Sigmoid colon (tissue), 7 donors: ENCODE results near the gene PDE2A. TPM values are rescaled to one million over a fixed set of nuclear protein-coding genes. Genes with fewer than 3 reads are reported as not detected.

Experiments used
- DNase-seq: peaks from one replicate; pipeline ENCODE4 v3.0.0-alpha.2; 2019
- H3K27ac ChIP-seq, 4 donors: fragments of 200-600 bp; sonication (generic); one replicate each; pipeline ENCODE4 v1.5.1; 2016 to 2019; ENCODE audit warnings: mild to moderate bottlenecking in 1 of 4
- H3K27me3 ChIP-seq, 3 donors: fragments of 200-600 bp; sonication (generic); one replicate each; pipeline ENCODE4 v1.5.1; 2019; ENCODE audit warnings: mild to moderate bottlenecking in 1 of 3
- H3K36me3 ChIP-seq, 4 donors: fragments of 200-600 bp; sonication (generic); one replicate each; pipeline ENCODE4 v1.5.1; 2016 to 2019
- H3K4me1 ChIP-seq, 4 donors: fragments of 200-600 bp; sonication (generic); one replicate each; pipeline ENCODE4 v1.5.1; 2017 to 2019
- H3K4me3 ChIP-seq, 4 donors: fragments of 200-600 bp; sonication (generic); one replicate each; pipeline ENCODE4 v1.5.1; 2017 to 2019; ENCODE audit warnings: mild to moderate bottlenecking in 2 of 4, moderate library complexity in 1 of 4
- H3K9me3 ChIP-seq, 4 donors: fragments of 200-600 bp in 3 of 4; sonication (generic) in 3 of 4; one replicate each; pipeline versions ENCODE4 v1.5.1 to v1.6.1; 2013 to 2019
- CTCF ChIP-seq, 4 experiments: fragments of 450-650 bp in 3 of 4; fragments of 200-600 bp in 1 of 4; IDR thresholded peaks; one replicate each; pipeline ENCODE4 v1.5.1; 2016 to 2019; ENCODE audit warnings: antibody characterized with exemption in 4 of 4, mild to moderate bottlenecking in 3 of 4, moderate library complexity in 2 of 4
- EP300 ChIP-seq, 4 donors: sonication (generic); formaldehyde crosslinking; IDR thresholded peaks; one replicate each; pipeline ENCODE4 v1.6.1; 2017; ENCODE audit warnings: antibody characterized with exemption in 4 of 4
- POLR2A ChIP-seq, 2 donors: fragments of 450-650 bp; IDR thresholded peaks; one replicate each; pipeline ENCODE4 v1.6.1; 2016; ENCODE audit warnings: antibody characterized with exemption in 2 of 2, mild to moderate bottlenecking in 2 of 2, moderate library complexity in 2 of 2
- POLR2AphosphoS5 ChIP-seq, 4 donors: sonication (generic); formaldehyde crosslinking; IDR thresholded peaks; one replicate each; pipeline ENCODE4 v1.6.1; 2017; ENCODE audit warnings: antibody characterized with exemption in 4 of 4
- WGBS, 2 donors: extraction: QIAGEN DNeasy Blood & Tissue Kit; methylation state at CpG; one replicate each; pipeline ENCODE4 v1.1.7; 2013; 5-methylcytosine and 5-hydroxymethylcytosine counted together
- intact Hi-C: fragments of 100-400 bp; cut with DNase I; formaldehyde crosslinking; loops from one replicate; pipeline ENCODE4 v1.15.1; 2023
- polyA plus RNA-seq, 3 donors: library from polyadenylated mRNA; stranded (reverse); fragments of 200-250 nt; gene quantifications; one replicate each; pipeline ENCODE4 v1.2.3, GENCODE V29; 2013
- total RNA-seq, 4 donors: library from RNA; depleted of rRNA; stranded (reverse); fragments of >200 nt; gene quantifications; one replicate each; pipeline ENCODE4 v1.1.0, GENCODE V29; 2016
- donor health status: healthy with polysubstance abuse.
- donor health status: Bipolar disorder and iron deficiency.
- donor health status: healthy.

Gene PDE2A
- total and polyA plus RNA-seq, 7 donors = 1.8 to 75.1 (median 48.9) TPM

GRCh38 chr11:72598466-72598865, 75.8 kb downstream of the PDE2A start:
- no peak for DNase-seq
- no peaks in the 10 kb centered on the region for H3K9me3 ChIP-seq
- no peak overlapping the region for H3K4me3 ChIP-seq
- peaks cover 0 to 8% (median 3%) of the 10 kb centered on the region in 4 donors for H3K4me1 ChIP-seq
- WGBS, 2 donors = 65 to 67% methylated on average over 6 of the region's 6 CpGs
- H3K27me3 ChIP-seq = no peaks in the 10 kb centered on the region
- H3K36me3 ChIP-seq = peaks cover 0 to 11% (median 0%) of the 10 kb centered on the region in 4 donors
- TF ChIP-seq POLR2AphosphoS5 (IDR thresholded peaks at IDR 0.05) = no peak
- TF ChIP-seq CTCF (IDR thresholded peaks at IDR 0.05) = no peak
- no peak for TF ChIP-seq POLR2A (IDR thresholded peaks at IDR 0.05)
- no peak for TF ChIP-seq EP300 (IDR thresholded peaks at IDR 0.05)
- intact Hi-C loops = no loop called here
- no peak overlapping the region for H3K27ac ChIP-seq

- Histone ChIP-seq H3K4me1 (peaks cover 0 to 8% (median 3%) of the 10 kb centered on the region in 4 donors), H3K36me3 (peaks cover 0 to 5% (median 0%) of the 10 kb centered on the region in 4 donors), H3K27me3 (no peaks in the 10 kb centered on the region), H3K4me3 (no peak overlapping the region), H3K9me3 (no peaks in the 10 kb centered on the region), H3K27ac (no peak overlapping the region)
- intact Hi-C loops = no loop called here
- 41 to 66% methylated on average over 3 of the region's 3 CpGs for WGBS, 2 donors
- no peak for DNase-seq
- TF ChIP-seq POLR2AphosphoS5 (IDR thresholded peaks at IDR 0.05) = no peak
- no peak for TF ChIP-seq POLR2A (IDR thresholded peaks at IDR 0.05)
- TF ChIP-seq EP300 (IDR thresholded peaks at IDR 0.05) = no peak
- TF ChIP-seq CTCF (IDR thresholded peaks at IDR 0.05) = no peak
Measured at GRCh38 chr11:72597721-72598120, 76.5 kb downstream of the PDE2A start.

GRCh38 chr11:72595292-72595684, 78.9 kb downstream of the PDE2A start:
- no peak for DNase-seq
- 69 to 80% methylated on average over 9 of the region's 9 CpGs for WGBS, 2 donors
- intact Hi-C loops = no loop called here
- no peaks in the 10 kb centered on the region for H3K27me3 ChIP-seq
- no peaks in the 10 kb centered on the region for H3K9me3 ChIP-seq
- no peak for TF ChIP-seq EP300 (IDR thresholded peaks at IDR 0.05)
- TF ChIP-seq POLR2A (IDR thresholded peaks at IDR 0.05) = no peak
- no peaks in the 10 kb centered on the region for H3K36me3 ChIP-seq
- peaks cover 0 to 11% (median 6%) of the 10 kb centered on the region in 4 donors for H3K4me1 ChIP-seq
- no peak overlapping the region for H3K4me3 ChIP-seq
- H3K27ac ChIP-seq = no peak overlapping the region

GRCh38 chr11:72594493-72595291, 79.5 kb downstream of the PDE2A start:
- no peak for TF ChIP-seq POLR2AphosphoS5 (IDR thresholded peaks at IDR 0.05)
- Histone ChIP-seq H3K27me3 (no peaks in the 10 kb centered on the region), H3K36me3 (no peaks in the 10 kb centered on the region), H3K27ac (no peak overlapping the region), H3K4me1 (peaks cover 0 to 17% (median 11%) of the 10 kb centered on the region in 4 donors), H3K9me3 (no peaks in the 10 kb centered on the region), H3K4me3 (no peak overlapping the region)
- DNase-seq = no peak
- intact Hi-C loops = no loop called here
- 74 to 78% methylated on average over 8 of the region's 8 CpGs for WGBS, 2 donors

GRCh38 chr11:72592698-72593495, 81.3 kb downstream of the PDE2A start:
- no peak for DNase-seq
- Histone ChIP-seq H3K36me3 (peaks cover 0 to 11% (median 3%) of the 10 kb centered on the region in 4 donors), H3K4me3 (no peak overlapping the region), H3K27me3 (no peaks in the 10 kb centered on the region), H3K4me1 (peaks cover 0 to 10% (median 8%) of the 10 kb centered on the region in 4 donors), H3K9me3 (no peaks in the 10 kb centered on the region), H3K27ac (no peak overlapping the region)
- intact Hi-C loops = no loop called here
- WGBS, 2 donors = 82 to 86% methylated on average over 8 of the region's 8 CpGs
- TF ChIP-seq CTCF (IDR thresholded peaks at IDR 0.05) (no peak), POLR2A (IDR thresholded peaks at IDR 0.05) (no peak)
